K562 (cell line): ENCODE data around the gene TMEM176B. TPM values are rescaled to one million over a fixed set of nuclear protein-coding genes. Genes with fewer than 3 reads are reported as not detected.

Experiments
- ATAC-seq: fragments of 200-7000 bp; cut with Tn5 transposase; 3 replicates; pipeline ENCODE4 v1.9.1; 2020; ENCODE audit warnings: moderate library complexity
- BruUV-seq: library from RNA; stranded (reverse); fragments of 400-500 nt; replicated peaks from 2 replicates; lab custom pipeline; 2021; lab: Mats Ljungman, UMichigan
- CTCF ChIA-PET: fragments of 300-600 bp; formaldehyde crosslinking; extraction: SDS; loops from one replicate; lab custom pipeline; 2021; ENCODE audit warnings: low intra/inter-chr PET ratio; lab: Yijun Ruan, JAX
- POLR2A ChIA-PET: fragments of 300-600, 350-650 bp; sonication (Branson Sonifier 250); formaldehyde crosslinking; extraction: SDS; loops from one replicate; lab custom pipeline; 2021; ENCODE audit warnings: antibody characterized with exemption, inconsistent platforms; lab: Yijun Ruan, JAX
- DNase-seq, 4 experiments: peaks; one replicate each; pipeline versions ENCODE4 v3.0.0 to v3.0.0-alpha.2; 2011 to 2018; ENCODE audit warnings: low spot score in 3 of 4, mixed read lengths in 3 of 4; ENCODE audit errors: extremely low read depth in 1 of 4
- FAIRE-seq: peaks from 2 replicates; lab custom pipeline; 2011; peaks lifted over from hg19 to GRCh38; lab: Jason Lieb, UNC
- H2AFZ ChIP-seq: 2 replicates; pipeline ENCODE4 v1.6.0; 2011; ENCODE audit warnings: low read depth, low read length, control low read depth, inconsistent platforms
- H3K27ac ChIP-seq: fragments of 200-600 bp; 3 replicates; pipeline ENCODE4 v1.8.0; 2011; ENCODE audit warnings: low read depth, mild to moderate bottlenecking, control low read depth, inconsistent platforms, low read length, moderate library complexity, mixed read lengths; ENCODE audit errors: extremely low read depth
- H3K27me3 ChIP-seq, 2 experiments: fragments of 300-600 bp in 1 of 2; 2 replicates in 1 of 2; 3 replicates in 1 of 2; pipeline versions ENCODE4 v1.6.0 to v1.8.0; 2011; ENCODE audit warnings: inconsistent platforms in 2 of 2, low read length in 2 of 2, mild to moderate bottlenecking in 1 of 2, mixed read lengths in 1 of 2, moderate library complexity in 1 of 2; ENCODE audit not compliant: control insufficient read depth in 2 of 2, insufficient read depth in 2 of 2
- H3K36me3 ChIP-seq: fragments of 300-600 bp; 3 replicates; pipeline ENCODE4 v1.8.0; 2011; ENCODE audit warnings: mild to moderate bottlenecking, low read length, inconsistent platforms; ENCODE audit not compliant: control insufficient read depth, insufficient read depth
- H3K4me1 ChIP-seq, 2 experiments: fragments of 200-600 bp in 1 of 2; replicated peaks in 1 of 2; 2 replicates in 1 of 2; 3 replicates in 1 of 2; pipeline versions ENCODE4 v1.5.1 to v1.8.0; 2011; ENCODE audit warnings: inconsistent platforms in 2 of 2, low read length in 2 of 2, mild to moderate bottlenecking in 1 of 2, mixed read lengths in 1 of 2, moderate library complexity in 1 of 2; ENCODE audit not compliant: control insufficient read depth in 2 of 2, insufficient read depth in 2 of 2
- H3K4me2 ChIP-seq: 2 replicates; pipeline ENCODE4 v1.6.1; 2011; ENCODE audit warnings: low read length, control low read depth, inconsistent platforms, mixed read lengths; ENCODE audit not compliant: insufficient read depth
- H3K4me3 ChIP-seq: fragments of 200-600 bp; sonication (generic), shearing (Covaris generic); 2 replicates; pipeline ENCODE4 v1.5.1; 2016; ENCODE audit warnings: control low read depth, inconsistent platforms
- H3K79me2 ChIP-seq: fragments of 200-600 bp; 3 replicates; pipeline ENCODE4 v1.8.0; 2011; ENCODE audit warnings: low read length, inconsistent platforms; ENCODE audit not compliant: control insufficient read depth, insufficient read depth
- H3K9ac ChIP-seq, 2 experiments: 2 replicates each; pipeline versions ENCODE4 v1.6.0 to v1.6.1; 2011; ENCODE audit warnings: low read depth in 2 of 2, low read length in 2 of 2, control low read depth in 1 of 2, inconsistent platforms in 1 of 2, mild to moderate bottlenecking in 1 of 2, mixed read lengths in 1 of 2; ENCODE audit not compliant: insufficient read depth in 1 of 2
- H3K9me1 ChIP-seq: one replicate; pipeline ENCODE4 v1.6.0; 2011; ENCODE audit warnings: inconsistent platforms, mild to moderate bottlenecking, low read length, moderate library complexity; ENCODE audit not compliant: control insufficient read depth, insufficient read depth
- H3K9me3 ChIP-seq: replicated peaks from 2 replicates; pipeline ENCODE4 v1.5.1; 2011; ENCODE audit warnings: low read depth, low read length, inconsistent platforms; ENCODE audit not compliant: control insufficient read depth, insufficient read depth
- H4K20me1 ChIP-seq: replicated peaks from 2 replicates; pipeline ENCODE4 v1.6.1; 2011; ENCODE audit warnings: low read length, inconsistent platforms, mixed read lengths; ENCODE audit not compliant: control insufficient read depth, insufficient read depth
- CCAR2 ChIP-seq: fragments of 200-400 bp; formaldehyde crosslinking; IDR thresholded peaks from 2 replicates; pipeline ENCODE4 v1.6.1; 2017; ENCODE audit warnings: mild to moderate bottlenecking, low read depth, low read length
- DDX20 ChIP-seq: fragments of 450-650 bp; IDR thresholded peaks from 2 replicates; pipeline ENCODE4 v1.6.1; 2016; ENCODE audit warnings: missing genetic modification characterization, low read depth, mild to moderate bottlenecking, missing compliant biosample characterization, moderate library complexity
- PHB ChIP-seq: fragments of 250-450 bp; sonication (Bioruptor Pico); IDR thresholded peaks from 2 replicates; pipeline ENCODE4 v1.5.0; 2021
- SMARCC2 ChIP-seq: fragments of 450-650 bp; IDR thresholded peaks from 2 replicates; pipeline ENCODE4 v1.6.1; 2017; ENCODE audit warnings: antibody characterized with exemption, moderate library complexity, mild to moderate bottlenecking, low read depth
- TRIM28 ChIP-seq: fragments of 450-650 bp; IDR thresholded peaks from 2 replicates; pipeline ENCODE4 v1.6.1; 2017
- ZFP1 ChIP-seq: fragments of 450-650 bp; formaldehyde crosslinking; IDR thresholded peaks from 2 replicates; pipeline ENCODE4 v1.4.0; 2020; ENCODE audit warnings: mild to moderate bottlenecking, mixed read lengths
- ZNF133 ChIP-seq: fragments of 250-450 bp; sonication (Bioruptor Pico); IDR thresholded peaks from 2 replicates; pipeline ENCODE4 v1.4.0; 2020; ENCODE audit warnings: mild to moderate bottlenecking
- ZNF175 ChIP-seq: fragments of 200-800 bp; sonication (Bioruptor generic); IDR thresholded peaks from 2 replicates; pipeline ENCODE4 v1.6.1; 2016; ENCODE audit warnings: low read depth, mild to moderate bottlenecking, missing genetic modification characterization, missing compliant biosample characterization
- ZNF507 ChIP-seq: conservative IDR thresholded peaks from 2 replicates; pipeline ENCODE4 v1.6.1; 2017; ENCODE audit warnings: missing genetic modification characterization, missing compliant biosample characterization
- ZNF561 ChIP-seq: fragments of 450-650 bp; formaldehyde crosslinking; conservative IDR thresholded peaks from 2 replicates; pipeline ENCODE4 v1.4.0; 2020; ENCODE audit warnings: mild to moderate bottlenecking, moderate library complexity
- ZNF785 ChIP-seq: fragments of 250-450 bp; sonication (Bioruptor Pico); IDR thresholded peaks from 2 replicates; pipeline ENCODE4 v1.4.0; 2020; ENCODE audit warnings: mild to moderate bottlenecking
- whole genome bisulfite sequencing: fragments of 100-300 bp; shearing (Covaris generic); methylation state at CpG from one replicate; pipeline ENCODE4 v1.1.6; 2016; ENCODE audit warnings: low coverage, mixed read lengths; ENCODE audit not compliant: insufficient coverage; ENCODE audit errors: missing lambda C conversion rate; 5-methylcytosine and 5-hydroxymethylcytosine counted together
- in situ Hi-C: fragments of 300-500 bp; cut with MboI; formaldehyde crosslinking; loops from 4 replicates; pipeline ENCODE4 v1.15.0; 2018; ENCODE audit warnings: inconsistent platforms, mixed read lengths
- intact Hi-C: fragments of 100-400 bp; cut with micrococcal nuclease; formaldehyde crosslinking; loops from 2 replicates; pipeline ENCODE4 v1.14.2; 2022
- polyA plus RNA-seq, 8 experiments: library from polyadenylated mRNA; depleted of rRNA in 4 of 8; stranded (reverse) in 5 of 8; unstranded in 3 of 8; fragments of >200 nt; fragmentation: Nextera tagmentation in 2 of 8; fragmentation: Illumina TruSeq in 1 of 8; extraction: Ambion mirVana in 2 of 8; extraction: Trizol in 1 of 8; gene quantifications; 2 replicates each; pipeline versions ENCODE4 v1.2.1 to v1.2.3, GENCODE V29; 2011 to 2014; ENCODE audit warnings: inconsistent platforms in 1 of 8, missing spikeins in 1 of 8
- total RNA-seq, 7 experiments: library from RNA; depleted of rRNA in 6 of 7; stranded (reverse); fragments of >200 nt in 6 of 7; fragmentation: Illumina TruSeq in 2 of 7; extraction: Trizol in 2 of 7; gene quantifications; 2 replicates each; pipeline versions ENCODE4 v1.2.1 to v1.2.3, GENCODE V29; 2011 to 2021; ENCODE audit warnings: low replicate concordance in 1 of 7
- TF ChIP-seq, protein P1 (sequence below): fragments of 200-400 bp; formaldehyde crosslinking; IDR thresholded peaks from 2 replicates; pipeline ENCODE4 v1.6.1; 2017; ENCODE audit warnings: mild to moderate bottlenecking, low read depth, low read length, moderate library complexity
- TF ChIP-seq, protein P2 (sequence below): fragments of 200-800 bp; sonication (Bioruptor generic); IDR thresholded peaks from 2 replicates; pipeline ENCODE4 v1.6.1; 2016; ENCODE audit warnings: missing genetic modification characterization, missing compliant biosample characterization
- TF ChIP-seq, protein P3 (sequence below): sonication (generic); IDR thresholded peaks from 2 replicates; pipeline ENCODE4 v1.6.1; 2016

TMEM176B gene
- total and polyA plus RNA-seq, 9 of the 15 experiments (the other 6 are each of a cell fraction or from before 2014, with no cell fraction given) = 0.19 to 0.60 TPM; not detected in 7

DNA sequence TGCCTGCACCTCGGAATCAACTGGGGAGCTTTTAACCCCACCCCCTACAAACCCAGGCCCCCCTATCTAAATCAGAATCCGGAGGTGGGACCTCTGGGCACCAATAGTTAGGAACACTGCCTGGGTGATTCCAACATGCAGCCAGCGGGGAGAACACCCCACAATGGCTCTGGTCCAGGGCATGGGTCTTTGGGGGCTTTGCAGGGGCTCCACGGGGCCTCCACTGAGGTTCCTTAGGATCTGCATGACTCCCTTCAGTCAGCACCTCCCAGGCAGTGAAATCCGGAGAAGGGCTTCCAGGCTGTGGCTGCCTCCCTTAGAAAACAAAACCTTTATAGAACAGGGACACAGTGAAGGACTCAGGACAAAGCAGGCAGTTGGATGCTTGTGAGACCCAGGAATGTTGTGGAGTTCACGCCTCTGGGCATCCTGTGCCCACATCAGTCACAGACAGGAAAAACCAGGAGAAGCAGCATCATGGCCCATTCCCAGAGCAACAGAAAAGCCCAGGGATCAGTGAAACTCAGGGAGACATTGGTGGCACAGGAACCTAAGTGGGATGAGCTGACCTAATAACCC lies 35.6 kb upstream of the TMEM176B start:
- Histone ChIP-seq H3K36me3 (no peaks in the 10 kb centered on the region), H3K27ac (no peak overlapping the region), H4K20me1 (no peaks in the 10 kb centered on the region), H3K9me3 (no peaks in the 10 kb centered on the region), H3K27me3 (peaks cover 22 to 50% of the 10 kb centered on the region in 2 experiments; a peak in 4 of 5 replicates), H3K79me2 (no peaks in the 10 kb centered on the region), H3K4me1 (no peaks in the 10 kb centered on the region), H3K4me3 (no peak overlapping the region), H3K9me1 (no peaks in the 10 kb centered on the region), H3K4me2 (no peak overlapping the region), H2AFZ (no peak overlapping the region), H3K9ac (no peak overlapping the region)
- TF ChIP-seq ZFP1 (CRISPR knock-in tag) (no peak), SMARCC2 (no peak), TRIM28 (no peak), CCAR2 (no peak), PHB (CRISPR knock-in tag) (no peak), ZNF175 (CRISPR knock-in tag) (no peak), DDX20 (tag) (no peak), ZNF507 (tag) (no peak), ZNF561 (CRISPR knock-in tag) (no peak), ZNF133 (no peak), ZNF785 (CRISPR knock-in tag) (no peak)
- TF ChIP-seq, protein P1, sequence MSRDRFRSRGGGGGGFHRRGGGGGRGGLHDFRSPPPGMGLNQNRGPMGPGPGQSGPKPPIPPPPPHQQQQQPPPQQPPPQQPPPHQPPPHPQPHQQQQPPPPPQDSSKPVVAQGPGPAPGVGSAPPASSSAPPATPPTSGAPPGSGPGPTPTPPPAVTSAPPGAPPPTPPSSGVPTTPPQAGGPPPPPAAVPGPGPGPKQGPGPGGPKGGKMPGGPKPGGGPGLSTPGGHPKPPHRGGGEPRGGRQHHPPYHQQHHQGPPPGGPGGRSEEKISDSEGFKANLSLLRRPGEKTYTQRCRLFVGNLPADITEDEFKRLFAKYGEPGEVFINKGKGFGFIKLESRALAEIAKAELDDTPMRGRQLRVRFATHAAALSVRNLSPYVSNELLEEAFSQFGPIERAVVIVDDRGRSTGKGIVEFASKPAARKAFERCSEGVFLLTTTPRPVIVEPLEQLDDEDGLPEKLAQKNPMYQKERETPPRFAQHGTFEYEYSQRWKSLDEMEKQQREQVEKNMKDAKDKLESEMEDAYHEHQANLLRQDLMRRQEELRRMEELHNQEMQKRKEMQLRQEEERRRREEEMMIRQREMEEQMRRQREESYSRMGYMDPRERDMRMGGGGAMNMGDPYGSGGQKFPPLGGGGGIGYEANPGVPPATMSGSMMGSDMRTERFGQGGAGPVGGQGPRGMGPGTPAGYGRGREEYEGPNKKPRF = no peak
- TF ChIP-seq, protein P2, sequence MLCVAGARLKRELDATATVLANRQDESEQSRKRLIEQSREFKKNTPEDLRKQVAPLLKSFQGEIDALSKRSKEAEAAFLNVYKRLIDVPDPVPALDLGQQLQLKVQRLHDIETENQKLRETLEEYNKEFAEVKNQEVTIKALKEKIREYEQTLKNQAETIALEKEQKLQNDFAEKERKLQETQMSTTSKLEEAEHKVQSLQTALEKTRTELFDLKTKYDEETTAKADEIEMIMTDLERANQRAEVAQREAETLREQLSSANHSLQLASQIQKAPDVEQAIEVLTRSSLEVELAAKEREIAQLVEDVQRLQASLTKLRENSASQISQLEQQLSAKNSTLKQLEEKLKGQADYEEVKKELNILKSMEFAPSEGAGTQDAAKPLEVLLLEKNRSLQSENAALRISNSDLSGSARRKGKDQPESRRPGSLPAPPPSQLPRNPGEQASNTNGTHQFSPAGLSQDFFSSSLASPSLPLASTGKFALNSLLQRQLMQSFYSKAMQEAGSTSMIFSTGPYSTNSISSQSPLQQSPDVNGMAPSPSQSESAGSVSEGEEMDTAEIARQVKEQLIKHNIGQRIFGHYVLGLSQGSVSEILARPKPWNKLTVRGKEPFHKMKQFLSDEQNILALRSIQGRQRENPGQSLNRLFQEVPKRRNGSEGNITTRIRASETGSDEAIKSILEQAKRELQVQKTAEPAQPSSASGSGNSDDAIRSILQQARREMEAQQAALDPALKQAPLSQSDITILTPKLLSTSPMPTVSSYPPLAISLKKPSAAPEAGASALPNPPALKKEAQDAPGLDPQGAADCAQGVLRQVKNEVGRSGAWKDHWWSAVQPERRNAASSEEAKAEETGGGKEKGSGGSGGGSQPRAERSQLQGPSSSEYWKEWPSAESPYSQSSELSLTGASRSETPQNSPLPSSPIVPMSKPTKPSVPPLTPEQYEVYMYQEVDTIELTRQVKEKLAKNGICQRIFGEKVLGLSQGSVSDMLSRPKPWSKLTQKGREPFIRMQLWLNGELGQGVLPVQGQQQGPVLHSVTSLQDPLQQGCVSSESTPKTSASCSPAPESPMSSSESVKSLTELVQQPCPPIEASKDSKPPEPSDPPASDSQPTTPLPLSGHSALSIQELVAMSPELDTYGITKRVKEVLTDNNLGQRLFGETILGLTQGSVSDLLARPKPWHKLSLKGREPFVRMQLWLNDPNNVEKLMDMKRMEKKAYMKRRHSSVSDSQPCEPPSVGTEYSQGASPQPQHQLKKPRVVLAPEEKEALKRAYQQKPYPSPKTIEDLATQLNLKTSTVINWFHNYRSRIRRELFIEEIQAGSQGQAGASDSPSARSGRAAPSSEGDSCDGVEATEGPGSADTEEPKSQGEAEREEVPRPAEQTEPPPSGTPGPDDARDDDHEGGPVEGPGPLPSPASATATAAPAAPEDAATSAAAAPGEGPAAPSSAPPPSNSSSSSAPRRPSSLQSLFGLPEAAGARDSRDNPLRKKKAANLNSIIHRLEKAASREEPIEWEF = no peak
- TF ChIP-seq, protein P3, sequence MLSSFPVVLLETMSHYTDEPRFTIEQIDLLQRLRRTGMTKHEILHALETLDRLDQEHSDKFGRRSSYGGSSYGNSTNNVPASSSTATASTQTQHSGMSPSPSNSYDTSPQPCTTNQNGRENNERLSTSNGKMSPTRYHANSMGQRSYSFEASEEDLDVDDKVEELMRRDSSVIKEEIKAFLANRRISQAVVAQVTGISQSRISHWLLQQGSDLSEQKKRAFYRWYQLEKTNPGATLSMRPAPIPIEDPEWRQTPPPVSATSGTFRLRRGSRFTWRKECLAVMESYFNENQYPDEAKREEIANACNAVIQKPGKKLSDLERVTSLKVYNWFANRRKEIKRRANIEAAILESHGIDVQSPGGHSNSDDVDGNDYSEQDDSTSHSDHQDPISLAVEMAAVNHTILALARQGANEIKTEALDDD = no peak
- no TSS peak for BruUV-seq
- FAIRE-seq (no peak), ATAC-seq (no peak), DNase-seq (no peak)
- ChIA-PET CTCF (no interaction called here), POLR2A (interaction anchor here (0.6 to 2.2 kb wide), 5 partner anchors 11 to 177 kb away, joined by 3 to 8 read pairs (median 3); no protein-coding TSS in a partner anchor)
- WGBS = under 1% methylated on average over 6 of the region's 6 CpGs
- intact Hi-C loops (no loop called here), in situ Hi-C loops (no loop called here)
